GM20431 (cell line): Measurements from ENCODE around the gene GSPT2.
"Not testable (repeated sequence)": the region's sequence is repeated elsewhere in the genome, so short reads cannot be mapped to it uniquely, and the experiment has no call there.

ENCODE experiments used
- in situ Hi-C: fragments of 300-500 bp; cut with MseI, MboI; formaldehyde crosslinking; loops from one replicate; pipeline ENCODE4 v1.15.0; 2020; ENCODE audit warnings: low sequenced_read_pairs; ENCODE audit not compliant: unreplicated experiment

Gene GSPT2

GRCh38 chrX:51743179-51743957, at the start of gene GSPT2:
TSS of gene GSPT2 (plus strand) at chrX:51743442. CDS start at chrX:51743627, 185 bp downstream.
- in situ Hi-C loops, result no loop called here

GRCh38 chrX:51694254-51694653, 49.0 kb upstream of the GSPT2 start:
- in situ Hi-C loops, result no loop called here

GRCh38 chrX:51697397-51697796, 45.8 kb upstream of the GSPT2 start:
- in situ Hi-C loops, result no loop called here

GRCh38 chrX:51710277-51711164, 32.7 kb upstream of the GSPT2 start, which contains the start of gene CENPVL1:
TSS of gene CENPVL1 (plus strand) at chrX:51710512. CDS start at chrX:51710512, 0 bp downstream.
- in situ Hi-C loops, result not testable (repeated sequence)

GRCh38 chrX:51712943-51713647, 30.1 kb upstream of the GSPT2 start:
- in situ Hi-C loops, result not testable (repeated sequence)

- in situ Hi-C loops, result no loop called here
These were observed 15.0 kb upstream of the GSPT2 start for GRCh38 chrX:51728202-51728601.

- in situ Hi-C loops, result no loop called here
These were observed 6.2 kb upstream of the GSPT2 start for GRCh38 chrX:51737091-51737490.

- in situ Hi-C loops, result no loop called here
These were observed 656 bp upstream of the GSPT2 start for GRCh38 chrX:51742586-51742985.

- in situ Hi-C loops, result no loop called here
These were observed 4.4 kb downstream of the GSPT2 start for GRCh38 chrX:51747671-51748070.

- in situ Hi-C loops, result no loop called here
These were observed 16.0 kb downstream of the GSPT2 start for GRCh38 chrX:51759055-51759839.

GRCh38 chrX:51760657-51761056, 17.4 kb downstream of the GSPT2 start:
- in situ Hi-C loops, result no loop called here

- in situ Hi-C loops, result no loop called here
These were observed 23.3 kb downstream of the GSPT2 start for GRCh38 chrX:51766546-51766945.

GRCh38 chrX:51776851-51777250, 33.6 kb downstream of the GSPT2 start:
- in situ Hi-C loops, result no loop called here

GRCh38 chrX:51779306-51779705, 36.1 kb downstream of the GSPT2 start:
- in situ Hi-C loops, result no loop called here

GRCh38 chrX:51795136-51795535, 51.9 kb downstream of the GSPT2 start:
- in situ Hi-C loops, result no loop called here
